Measurements from ENCODE around the gene MICALL1.

- TF ChIP-seq SUZ12 (IDR thresholded peaks at IDR 0.05; ENCODE audit: extremely low read depth, insufficient read depth, insufficient read length) (no peak), YY1 (IDR thresholded peaks at IDR 0.05; ENCODE audit: insufficient read depth, insufficient read length) (no peak)
These were observed 24.3 kb downstream of the MICALL1 start for GRCh38 chr22:37930270-37930951.

Data from NT2/D1 (cell line).